ENCODE measurements around the gene CHRNG.

- no peak for TF ChIP-seq CTCF (conservative IDR thresholded peaks at IDR 0.05 in 1 of 2, IDR thresholded peaks at IDR 0.05 in 1 of 2; ENCODE audit: low read depth in 1 of 2, low read length in 2 of 2)
- no peak for TF ChIP-seq EZH2 (IDR thresholded peaks at IDR 0.05; ENCODE audit: low read length, missing control alignments)
Observed at GRCh38 chr2:232567721-232568120, 28.2 kb downstream of the CHRNG start.
